AG09319 (cell line): ENCODE measurements around the gene PARP9.

Experiments
- DNase-seq: peaks from one replicate; pipeline ENCODE4 v3.0.0-alpha.2; 2010; ENCODE audit warnings: low read depth; ENCODE audit errors: extremely low read depth
- TF ChIP-seq, protein P1 (sequence below): IDR thresholded peaks from 2 replicates; pipeline ENCODE4 v1.5.1; 2011; ENCODE audit warnings: low read depth, mild to moderate bottlenecking, inconsistent platforms, low read length, moderate library complexity

PARP9 gene

DNA sequence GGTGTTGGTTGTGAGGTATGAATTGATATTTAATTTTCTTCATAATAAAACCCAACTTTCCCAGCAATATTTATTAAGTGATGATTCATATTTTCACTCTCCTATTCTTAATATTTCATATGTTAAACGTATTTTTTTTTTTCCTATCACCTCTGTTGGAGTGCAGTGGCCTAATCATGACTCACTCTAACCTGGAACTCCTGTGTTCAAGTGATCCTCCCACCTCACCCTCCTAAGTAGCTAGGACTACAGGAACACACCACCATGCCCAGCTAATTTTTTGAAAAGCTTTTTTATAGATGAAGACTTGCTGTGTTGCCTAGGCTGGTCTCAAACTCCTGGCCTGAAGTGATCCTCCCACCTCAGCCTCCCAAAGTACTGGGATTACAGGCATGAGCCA, 22.0 kb upstream of the PARP9 start:
- no peak for DNase-seq
- TF ChIP-seq, protein P1, sequence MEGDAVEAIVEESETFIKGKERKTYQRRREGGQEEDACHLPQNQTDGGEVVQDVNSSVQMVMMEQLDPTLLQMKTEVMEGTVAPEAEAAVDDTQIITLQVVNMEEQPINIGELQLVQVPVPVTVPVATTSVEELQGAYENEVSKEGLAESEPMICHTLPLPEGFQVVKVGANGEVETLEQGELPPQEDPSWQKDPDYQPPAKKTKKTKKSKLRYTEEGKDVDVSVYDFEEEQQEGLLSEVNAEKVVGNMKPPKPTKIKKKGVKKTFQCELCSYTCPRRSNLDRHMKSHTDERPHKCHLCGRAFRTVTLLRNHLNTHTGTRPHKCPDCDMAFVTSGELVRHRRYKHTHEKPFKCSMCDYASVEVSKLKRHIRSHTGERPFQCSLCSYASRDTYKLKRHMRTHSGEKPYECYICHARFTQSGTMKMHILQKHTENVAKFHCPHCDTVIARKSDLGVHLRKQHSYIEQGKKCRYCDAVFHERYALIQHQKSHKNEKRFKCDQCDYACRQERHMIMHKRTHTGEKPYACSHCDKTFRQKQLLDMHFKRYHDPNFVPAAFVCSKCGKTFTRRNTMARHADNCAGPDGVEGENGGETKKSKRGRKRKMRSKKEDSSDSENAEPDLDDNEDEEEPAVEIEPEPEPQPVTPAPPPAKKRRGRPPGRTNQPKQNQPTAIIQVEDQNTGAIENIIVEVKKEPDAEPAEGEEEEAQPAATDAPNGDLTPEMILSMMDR: no peak

DNA sequence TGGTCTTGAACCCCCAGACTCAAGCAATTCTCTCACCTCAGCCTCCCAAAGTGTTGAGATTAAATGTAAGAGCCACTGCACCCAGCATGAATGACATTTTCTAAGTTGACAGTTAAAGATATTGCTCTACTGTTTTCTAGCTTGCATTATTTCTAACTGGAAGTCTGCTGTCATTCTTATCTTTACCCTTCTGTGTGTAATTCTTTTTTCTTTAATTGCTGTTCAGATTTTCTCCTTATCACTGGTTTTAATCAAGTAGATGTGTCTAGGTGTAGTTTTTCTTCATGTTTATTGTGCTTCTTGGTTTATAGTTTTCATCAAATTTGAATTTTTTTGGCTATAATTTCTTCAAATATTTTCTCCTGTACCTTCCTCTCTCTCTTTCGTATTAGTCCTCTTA, 18.3 kb upstream of the PARP9 start:
- no peak for DNase-seq
- TF ChIP-seq, protein P1: no peak

DNA sequence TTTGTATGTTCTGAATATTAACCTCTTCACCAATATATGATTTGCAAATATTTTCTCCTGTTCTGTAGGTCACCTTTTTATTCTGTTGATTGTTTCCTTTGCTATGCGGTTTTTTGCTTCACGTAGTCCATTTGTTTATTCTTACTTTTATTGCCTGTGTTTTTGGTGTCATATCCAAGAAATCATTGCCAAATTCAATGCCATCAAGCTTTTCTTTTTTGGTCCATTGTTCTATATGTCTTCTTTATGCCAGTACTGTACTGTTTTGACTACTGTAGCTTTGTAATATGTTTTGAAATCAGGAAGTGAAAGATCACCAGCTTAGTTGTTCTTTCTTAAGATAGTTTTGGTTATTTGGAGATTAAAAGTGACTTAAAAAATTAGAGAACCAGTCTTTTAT, 17.5 kb upstream of the PARP9 start:
- DNase-seq: no peak
- TF ChIP-seq, protein P1: no peak

DNA sequence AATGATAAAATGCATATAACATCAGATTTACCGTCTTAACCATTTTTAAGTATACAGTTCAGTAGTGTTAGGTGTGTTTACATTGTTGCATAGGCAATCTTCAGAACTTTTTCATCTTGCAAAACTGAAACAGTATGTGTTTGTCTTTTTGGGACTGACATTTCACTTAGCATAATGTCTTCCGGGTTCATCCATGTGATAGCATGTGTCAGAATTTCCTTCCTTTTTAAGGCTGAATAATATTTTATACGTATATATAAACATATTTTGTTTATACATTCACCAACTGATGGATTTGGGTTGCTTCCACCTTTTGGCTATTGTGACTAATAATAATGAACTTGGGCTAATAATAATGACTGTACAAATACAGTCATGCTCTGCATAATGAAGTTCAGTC, 16.4 kb upstream of the PARP9 start:
- TF ChIP-seq, protein P1: no peak
- no peak for DNase-seq

DNA sequence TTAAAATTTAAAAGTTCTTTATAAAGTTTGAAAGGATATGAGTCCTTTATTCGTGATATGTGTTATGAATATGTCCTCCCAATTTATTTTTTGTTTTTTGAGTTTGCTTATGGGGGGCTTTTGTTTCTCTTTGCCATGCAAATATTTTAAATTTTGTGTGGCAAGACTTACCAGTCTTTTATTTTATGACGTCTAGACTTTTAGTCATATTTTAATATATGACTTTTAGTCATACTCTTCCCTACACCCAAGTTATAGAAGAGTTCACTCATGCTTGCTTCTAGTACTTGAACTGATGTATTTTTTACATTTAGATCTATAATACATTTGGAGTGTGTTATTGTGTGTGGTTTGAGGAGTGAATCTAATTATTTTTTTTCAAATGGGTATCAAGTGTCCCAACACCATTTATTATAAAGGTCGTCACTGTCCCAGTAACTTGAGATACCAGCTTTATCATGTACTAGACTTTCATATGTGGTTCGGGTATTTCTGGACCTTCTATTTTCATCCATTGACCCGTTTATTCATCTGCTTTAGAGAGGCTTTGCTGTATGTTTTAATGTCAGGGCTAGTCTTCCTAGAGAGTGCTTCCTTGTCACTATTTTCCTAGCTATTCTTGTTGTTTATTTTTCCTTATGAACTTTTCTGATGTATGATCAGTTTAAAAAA, 14.1 kb upstream of the PARP9 start:
- no peak for DNase-seq
- TF ChIP-seq, protein P1: no peak

DNA sequence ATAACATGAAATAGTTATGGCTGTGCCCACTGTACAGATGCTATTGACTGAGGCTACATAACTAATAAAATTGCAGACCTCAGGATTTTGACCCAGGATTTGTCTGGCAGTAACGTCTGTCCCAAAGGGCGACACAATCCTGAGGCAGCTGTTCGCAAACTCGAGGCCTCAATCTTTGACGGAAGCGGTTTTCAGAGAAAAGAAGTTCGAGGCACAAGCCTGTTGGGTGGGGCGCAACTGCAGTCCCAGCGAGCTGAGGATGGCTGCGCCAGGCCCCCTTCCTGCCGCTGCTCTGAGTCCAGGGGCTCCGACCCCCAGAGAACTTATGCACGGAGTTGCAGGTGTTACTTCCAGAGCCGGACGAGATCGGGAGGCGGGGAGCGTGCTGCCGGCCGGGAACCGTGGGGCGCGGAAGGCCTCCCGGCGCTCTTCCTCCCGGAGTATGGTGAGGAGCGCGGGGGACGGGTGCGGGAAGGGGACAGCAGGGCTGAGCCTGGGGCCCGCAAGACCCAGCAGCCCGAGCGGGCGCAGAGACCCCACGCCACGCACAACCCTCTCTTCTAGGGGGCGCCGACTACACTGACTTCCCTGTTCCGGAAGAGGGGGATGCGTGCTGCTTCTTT, 13.4 kb upstream of the PARP9 start, which contains the start of gene PARP15:
Gene PARP15, plus strand, starts transcription at position 242 of the 623 bp plus-strand sequence. Its CDS starts 18 bp downstream, at position 260.
- DNase-seq: no peak

More for the DNA sequence above, 13.4 kb upstream of the PARP9 start, which contains the start of gene PARP15:
- TF ChIP-seq, protein P1: no peak
